Natural killer cell (primary cell): Measurements from ENCODE around the gene ANGEL1. TPM values are rescaled to one million over a fixed set of nuclear protein-coding genes. Genes with fewer than 3 reads are reported as not detected.

Experiments used
- ATAC-seq, 3 donors: fragments of 150-1000 bp in 2 of 3; fragments of 200-7000 bp in 1 of 3; cut with Tn5 transposase; 1 replicate in 1 of 3; 2 replicates in 2 of 3; pipeline ENCODE4 v1.10.0; 2021; ENCODE audit warnings: mild to moderate bottlenecking in 2 of 3, moderate library complexity in 2 of 3
- DNase-seq, 2 donors: peaks; one replicate each; pipeline versions ENCODE4 v3.0.0 to v3.0.0-alpha.2; 2013 to 2021; ENCODE audit warnings: mixed read lengths in 1 of 2
- H3K27ac ChIP-seq: one replicate; pipeline ENCODE4 v1.5.1; 2013; ENCODE audit warnings: mild to moderate bottlenecking, low read length
- H3K27me3 ChIP-seq: one replicate; pipeline ENCODE4 v1.6.1; 2013; ENCODE audit warnings: low read length; ENCODE audit not compliant: control insufficient read depth, insufficient read depth
- H3K36me3 ChIP-seq: one replicate; pipeline ENCODE4 v1.6.1; 2013; ENCODE audit warnings: low read length; ENCODE audit not compliant: control insufficient read depth, insufficient read depth
- H3K4me1 ChIP-seq: one replicate; pipeline ENCODE4 v1.6.1; 2013; ENCODE audit warnings: low read length; ENCODE audit not compliant: control insufficient read depth, insufficient read depth
- H3K4me3 ChIP-seq: one replicate; pipeline ENCODE4 v1.5.1; 2013; ENCODE audit warnings: low read length
- H3K9me3 ChIP-seq: one replicate; pipeline ENCODE4 v1.6.1; 2013; ENCODE audit warnings: low read length; ENCODE audit not compliant: control insufficient read depth, insufficient read depth
- H3K27ac Mint-ChIP-seq, 2 donors: one replicate each; pipeline ENCODE4 v1.8.0; 2022; ENCODE audit warnings: mild to moderate bottlenecking in 2 of 2, mixed read lengths in 2 of 2, moderate library complexity in 1 of 2
- H3K27me3 Mint-ChIP-seq, 2 donors: one replicate each; pipeline ENCODE4 v1.8.0; 2022; ENCODE audit warnings: low read depth in 2 of 2, mixed read lengths in 2 of 2
- H3K36me3 Mint-ChIP-seq: one replicate; pipeline ENCODE4 v1.8.0; 2022; ENCODE audit warnings: mixed read lengths
- H3K4me1 Mint-ChIP-seq, 2 donors: one replicate each; pipeline ENCODE4 v1.8.0; 2022; ENCODE audit warnings: mixed read lengths in 2 of 2
- H3K4me3 Mint-ChIP-seq: one replicate; pipeline ENCODE4 v1.8.0; 2022; ENCODE audit warnings: mild to moderate bottlenecking, moderate library complexity, mixed read lengths
- H3K9me3 Mint-ChIP-seq, 2 donors: one replicate each; pipeline ENCODE4 v1.8.0; 2022; ENCODE audit warnings: mixed read lengths in 2 of 2
- WGBS: methylation state at CpG from one replicate; pipeline ENCODE4 v1.1.7; 2013; ENCODE audit warnings: missing lambda C conversion rate; ENCODE audit not compliant: insufficient coverage; 5-methylcytosine and 5-hydroxymethylcytosine counted together
- intact Hi-C: fragments of 100-400 bp; cut with micrococcal nuclease; formaldehyde crosslinking; loops from one replicate; pipeline ENCODE4 v1.14.2; 2022
- total RNA-seq, 4 donors: library from RNA; stranded (reverse); fragments of 120-200 nt in 1 of 4; gene quantifications; one replicate each; pipeline versions ENCODE4 v1.2.3 to v1.2.4, GENCODE V29; 2013 to 2022
- TF ChIP-seq, protein P1 (sequence below): fragments of 200-600 bp; IDR thresholded peaks from one replicate; pipeline ENCODE4 v1.8.0; 2022; ENCODE audit warnings: antibody characterized with exemption

ANGEL1 gene
- total RNA-seq, 3 donors from 2014 or later (not counting 1 experiment from before 2014, with no cell fraction given) = 12.2 to 20.2 (median 17.2) TPM

DNA sequence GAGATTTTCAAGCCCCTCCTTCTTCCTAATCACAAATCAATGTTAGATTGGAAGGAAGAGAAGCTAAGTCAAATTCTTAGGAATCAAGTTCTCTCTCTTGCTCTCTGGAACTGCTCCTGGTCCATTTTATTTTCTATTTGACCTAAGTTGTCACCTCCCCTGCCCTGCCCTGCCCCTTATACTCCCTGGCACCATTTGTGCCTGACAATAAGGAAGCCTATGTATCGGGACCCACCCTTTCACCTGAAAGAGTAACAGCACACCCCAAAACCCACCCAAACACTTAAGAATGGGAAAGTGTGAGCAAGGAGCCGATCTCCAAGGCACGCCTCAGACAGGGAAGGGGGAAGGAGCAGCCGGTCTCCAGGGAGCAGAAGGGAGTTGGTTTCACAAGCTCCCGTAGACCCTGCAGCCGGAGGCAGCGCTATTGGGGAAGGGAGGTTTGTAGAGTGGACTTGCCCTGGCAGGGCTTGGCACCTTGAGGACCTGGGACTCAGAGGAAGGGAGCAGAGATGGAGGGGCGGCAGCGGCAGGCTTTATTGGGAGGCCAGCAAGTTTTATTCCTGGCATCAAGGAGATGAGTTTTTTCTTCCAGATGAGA lies 15.1 kb upstream of the ANGEL1 start:
- Histone ChIP-seq H3K36me3 (no peaks in the 10 kb centered on the region), H3K27ac (no peak overlapping the region), H3K9me3 (no peaks in the 10 kb centered on the region), H3K27me3 (peaks cover 3% of the 10 kb centered on the region), H3K4me3 (no peak overlapping the region), H3K4me1 (no peaks in the 10 kb centered on the region)
- ATAC-seq = no peak
- TF ChIP-seq, protein P1, sequence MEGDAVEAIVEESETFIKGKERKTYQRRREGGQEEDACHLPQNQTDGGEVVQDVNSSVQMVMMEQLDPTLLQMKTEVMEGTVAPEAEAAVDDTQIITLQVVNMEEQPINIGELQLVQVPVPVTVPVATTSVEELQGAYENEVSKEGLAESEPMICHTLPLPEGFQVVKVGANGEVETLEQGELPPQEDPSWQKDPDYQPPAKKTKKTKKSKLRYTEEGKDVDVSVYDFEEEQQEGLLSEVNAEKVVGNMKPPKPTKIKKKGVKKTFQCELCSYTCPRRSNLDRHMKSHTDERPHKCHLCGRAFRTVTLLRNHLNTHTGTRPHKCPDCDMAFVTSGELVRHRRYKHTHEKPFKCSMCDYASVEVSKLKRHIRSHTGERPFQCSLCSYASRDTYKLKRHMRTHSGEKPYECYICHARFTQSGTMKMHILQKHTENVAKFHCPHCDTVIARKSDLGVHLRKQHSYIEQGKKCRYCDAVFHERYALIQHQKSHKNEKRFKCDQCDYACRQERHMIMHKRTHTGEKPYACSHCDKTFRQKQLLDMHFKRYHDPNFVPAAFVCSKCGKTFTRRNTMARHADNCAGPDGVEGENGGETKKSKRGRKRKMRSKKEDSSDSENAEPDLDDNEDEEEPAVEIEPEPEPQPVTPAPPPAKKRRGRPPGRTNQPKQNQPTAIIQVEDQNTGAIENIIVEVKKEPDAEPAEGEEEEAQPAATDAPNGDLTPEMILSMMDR = no peak
- no peak for DNase-seq
- Mint-ChIP-seq H3K36me3 (no peaks in the 10 kb centered on the region), H3K4me3 (no peak overlapping the region), H3K4me1 (no peaks in the 10 kb centered on the region), H3K9me3 (no peaks in the 10 kb centered on the region), H3K27ac (no peak overlapping the region), H3K27me3 (peaks cover 0 to 13% of the 10 kb centered on the region in 2 donors)
- 94% methylated on average over 8 of the region's 9 CpGs for WGBS
- intact Hi-C loops = no loop called here

DNA sequence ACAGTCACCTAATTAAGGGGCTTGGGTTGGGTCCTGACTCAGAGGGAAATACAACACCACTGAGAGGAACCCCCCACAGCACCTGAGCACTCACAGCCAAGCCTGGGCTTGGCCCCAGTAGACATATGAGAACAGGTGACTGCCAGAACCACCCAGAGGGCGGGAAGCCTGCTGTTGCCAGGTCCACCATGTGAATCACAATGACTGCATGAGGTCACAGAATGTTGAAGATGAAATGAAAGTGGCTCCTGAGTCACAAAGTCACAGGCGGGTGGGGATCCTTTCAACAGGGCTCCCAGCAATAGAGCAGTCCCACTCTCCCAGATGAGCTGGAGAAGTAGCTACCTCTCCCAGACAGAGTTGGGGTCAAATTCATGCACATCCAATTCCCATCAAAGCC lies 13.4 kb upstream of the ANGEL1 start, which contains the start of gene LRRC74A:
TSS of gene LRRC74A (plus strand) at position 287 of the 400 bp plus-strand sequence. CDS start 290 bp downstream, outside the sequence.
- H3K27me3 Mint-ChIP-seq = peaks cover 0 to 11% of the 10 kb centered on the region in 2 donors
- H3K36me3 Mint-ChIP-seq = no peaks in the 10 kb centered on the region
- H3K4me3 ChIP-seq = no peak within 1 kb of the TSS

GRCh38 chr14:76820700-76821099 lies 8.0 kb upstream of the ANGEL1 start:
- intact Hi-C loops = no loop called here
- no peaks in the 10 kb centered on the region for H3K9me3 ChIP-seq
- ATAC-seq (no peak), DNase-seq (no peak)
- H3K27me3 Mint-ChIP-seq = peaks cover 8 to 18% of the 10 kb centered on the region in 2 donors
- H3K36me3 ChIP-seq = no peaks in the 10 kb centered on the region
- WGBS = 78% methylated on average over 1 of the region's 2 CpGs
- H3K27ac ChIP-seq = no peak overlapping the region
- no peak overlapping the region for H3K27ac Mint-ChIP-seq
- peaks cover 3% of the 10 kb centered on the region for H3K27me3 ChIP-seq
- H3K4me1 ChIP-seq = no peaks in the 10 kb centered on the region
- no peaks in the 10 kb centered on the region for H3K9me3 Mint-ChIP-seq
- no peak overlapping the region for H3K4me3 ChIP-seq
- TF ChIP-seq, protein P1 = no peak
- H3K36me3 Mint-ChIP-seq = no peaks in the 10 kb centered on the region
- no peaks in the 10 kb centered on the region for H3K4me1 Mint-ChIP-seq
- H3K4me3 Mint-ChIP-seq = no peak overlapping the region

More for the DNA sequence above, 13.4 kb upstream of the ANGEL1 start, which contains the start of gene LRRC74A:
- Histone ChIP-seq H3K27me3 (peaks cover 3% of the 10 kb centered on the region), H3K36me3 (no peaks in the 10 kb centered on the region), H3K27ac (no peak within 1 kb of the TSS), H3K4me1 (no peaks in the 10 kb centered on the region), H3K9me3 (no peaks in the 10 kb centered on the region)
- intact Hi-C loops = no loop called here
- H3K27ac Mint-ChIP-seq = no peak within 1 kb of the TSS
- no peak within 1 kb of the TSS for H3K4me3 Mint-ChIP-seq
- H3K9me3 Mint-ChIP-seq = no peaks in the 10 kb centered on the region
- WGBS = 75% methylated on average over 2 of the region's 2 CpGs
- no peaks in the 10 kb centered on the region for H3K4me1 Mint-ChIP-seq
- TF ChIP-seq, protein P1 = no peak
- ATAC-seq = no peak
- no peak for DNase-seq
